K562 (cell line): Measurements from ENCODE around the gene ATAD3B. TPM values are rescaled to one million over a fixed set of nuclear protein-coding genes. Genes with fewer than 3 reads are reported as not detected.

ENCODE experiments used
- ADNP ChIP-seq: fragments of 200-800 bp; sonication (Bioruptor generic); IDR thresholded peaks from 2 replicates; pipeline ENCODE4 v1.6.1; 2016; ENCODE audit warnings: missing genetic modification characterization, missing compliant biosample characterization
- FOXM1 ChIP-seq, 2 experiments: fragments of 450-650 bp in 1 of 2; sonication (generic) in 1 of 2; formaldehyde crosslinking in 1 of 2; IDR thresholded peaks; 2 replicates each; pipeline versions ENCODE4 v1.6.1 to v1.9.0; 2017 to 2022; ENCODE audit warnings: low read depth in 2 of 2, mild to moderate bottlenecking in 2 of 2, missing genetic modification reagents in 1 of 2, moderate library complexity in 1 of 2
- KDM5B ChIP-seq: fragments of 200-600 bp; sonication (generic); IDR thresholded peaks from 2 replicates; pipeline ENCODE4 v1.6.1; 2012; ENCODE audit warnings: low read depth, mild to moderate bottlenecking, moderate library complexity, low read length, control low read depth, inconsistent platforms; ENCODE audit not compliant: insufficient replicate concordance
- RB1 ChIP-seq: fragments of 450-650 bp; IDR thresholded peaks from 2 replicates; pipeline ENCODE4 v1.6.1; 2017; ENCODE audit warnings: low read depth, mild to moderate bottlenecking
- SRF ChIP-seq, 2 experiments: fragments of 250-450, 450-650 bp in 1 of 2; sonication (Bioruptor Pico) in 1 of 2; sonication (generic) in 1 of 2; formaldehyde crosslinking; IDR thresholded peaks; 2 replicates each; pipeline versions ENCODE4 v1.5.0 to v1.5.1; 2020 to 2022; ENCODE audit warnings: mild to moderate bottlenecking in 1 of 2, missing genetic modification reagents in 1 of 2
- U2AF2 ChIP-seq: fragments of 200-400 bp; formaldehyde crosslinking; optimal IDR thresholded peaks from 2 replicates; pipeline ENCODE3; 2017; ENCODE audit warnings: low read depth, mild to moderate bottlenecking, low read length
- ZNF175 ChIP-seq: fragments of 200-800 bp; sonication (Bioruptor generic); IDR thresholded peaks from 2 replicates; pipeline ENCODE4 v1.6.1; 2016; ENCODE audit warnings: low read depth, mild to moderate bottlenecking, missing genetic modification characterization, missing compliant biosample characterization
- ZNF561 ChIP-seq: fragments of 450-650 bp; formaldehyde crosslinking; conservative IDR thresholded peaks from 2 replicates; pipeline ENCODE4 v1.4.0; 2020; ENCODE audit warnings: mild to moderate bottlenecking, moderate library complexity
- polyA plus RNA-seq, 8 experiments: library from polyadenylated mRNA; depleted of rRNA in 4 of 8; stranded (reverse) in 5 of 8; unstranded in 3 of 8; fragments of >200 nt; fragmentation: Nextera tagmentation in 2 of 8; fragmentation: Illumina TruSeq in 1 of 8; extraction: Ambion mirVana in 2 of 8; extraction: Trizol in 1 of 8; gene quantifications; 2 replicates each; pipeline versions ENCODE4 v1.2.1 to v1.2.3, GENCODE V29; 2011 to 2014; ENCODE audit warnings: inconsistent platforms in 1 of 8, missing spikeins in 1 of 8
- total RNA-seq, 7 experiments: library from RNA; depleted of rRNA in 6 of 7; stranded (reverse); fragments of >200 nt in 6 of 7; fragmentation: Illumina TruSeq in 2 of 7; extraction: Trizol in 2 of 7; gene quantifications; 2 replicates each; pipeline versions ENCODE4 v1.2.1 to v1.2.3, GENCODE V29; 2011 to 2021; ENCODE audit warnings: low replicate concordance in 1 of 7
- TF ChIP-seq, protein P1 (sequence below): sonication (generic); formaldehyde crosslinking; IDR thresholded peaks from 2 replicates; pipeline ENCODE4 v1.8.0; 2023; ENCODE audit warnings: mild to moderate bottlenecking, missing genetic modification reagents
- TF ChIP-seq, protein P2 (sequence below): fragments of 450-650 bp; IDR thresholded peaks from 2 replicates; pipeline ENCODE4 v1.6.1; 2017; ENCODE audit warnings: antibody characterized with exemption, mild to moderate bottlenecking
- TF ChIP-seq, protein P3 (sequence below), 2 experiments: IDR thresholded peaks; 2 replicates each; pipeline ENCODE4 v1.6.1; 2012; ENCODE audit warnings: improper control_type of control experiment in 2 of 2, low read depth in 2 of 2, low read length in 2 of 2, borderline replicate concordance in 1 of 2
- TF ChIP-seq, protein P4 (sequence below): fragments of 450-650 bp; IDR thresholded peaks from 2 replicates; pipeline ENCODE4 v1.6.1; 2014; ENCODE audit warnings: low read depth, mild to moderate bottlenecking, moderate library complexity, borderline replicate concordance

ATAD3B gene
- total and polyA plus RNA-seq, 9 of the 15 experiments (the other 6 are each of a cell fraction or from before 2014, with no cell fraction given), result 0.07 to 113 (median 27.7) TPM

DNA sequence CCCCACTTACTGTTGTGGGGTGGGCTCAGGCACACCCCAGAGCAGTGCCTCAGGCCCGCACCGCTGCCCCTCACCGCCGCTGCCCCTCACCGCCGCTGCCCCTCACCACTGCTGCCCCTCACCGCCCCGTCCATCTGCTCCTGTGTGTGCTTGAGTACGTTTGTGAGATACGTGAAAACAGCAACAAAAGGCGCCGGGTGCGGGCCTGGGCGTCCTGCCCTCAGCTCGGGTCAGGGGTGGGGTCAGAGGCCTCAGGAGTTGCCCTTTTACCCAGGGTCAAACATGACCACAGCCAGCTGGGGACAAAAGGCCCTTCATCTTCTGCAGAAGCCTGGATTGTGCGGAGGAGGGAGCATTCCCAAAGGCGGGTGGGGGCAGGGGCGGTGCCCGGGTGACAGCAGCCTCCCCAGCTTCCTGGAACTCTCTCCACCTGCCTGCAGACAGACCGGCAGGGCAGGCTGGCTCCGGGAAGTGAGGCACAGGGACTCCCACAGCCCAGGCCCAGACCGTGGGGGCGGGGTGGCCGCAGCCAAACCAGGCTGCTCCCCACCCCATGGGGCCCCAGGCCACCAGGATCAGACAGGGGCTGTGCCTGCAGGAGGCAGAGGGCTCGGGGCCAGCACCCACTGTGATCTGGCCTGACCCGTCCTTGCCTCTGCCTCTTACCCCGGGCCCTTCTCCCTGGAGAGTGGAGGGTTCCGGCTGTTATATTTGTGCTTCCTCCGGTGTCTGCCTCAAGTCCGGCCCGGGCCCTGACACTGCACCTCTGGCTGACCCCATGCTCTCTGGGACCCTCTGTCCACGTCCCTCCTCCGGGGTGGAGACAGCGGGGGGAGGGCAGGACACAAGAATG is 38.4 kb upstream of the ATAD3B start (continued):
- TF ChIP-seq, protein P1, sequence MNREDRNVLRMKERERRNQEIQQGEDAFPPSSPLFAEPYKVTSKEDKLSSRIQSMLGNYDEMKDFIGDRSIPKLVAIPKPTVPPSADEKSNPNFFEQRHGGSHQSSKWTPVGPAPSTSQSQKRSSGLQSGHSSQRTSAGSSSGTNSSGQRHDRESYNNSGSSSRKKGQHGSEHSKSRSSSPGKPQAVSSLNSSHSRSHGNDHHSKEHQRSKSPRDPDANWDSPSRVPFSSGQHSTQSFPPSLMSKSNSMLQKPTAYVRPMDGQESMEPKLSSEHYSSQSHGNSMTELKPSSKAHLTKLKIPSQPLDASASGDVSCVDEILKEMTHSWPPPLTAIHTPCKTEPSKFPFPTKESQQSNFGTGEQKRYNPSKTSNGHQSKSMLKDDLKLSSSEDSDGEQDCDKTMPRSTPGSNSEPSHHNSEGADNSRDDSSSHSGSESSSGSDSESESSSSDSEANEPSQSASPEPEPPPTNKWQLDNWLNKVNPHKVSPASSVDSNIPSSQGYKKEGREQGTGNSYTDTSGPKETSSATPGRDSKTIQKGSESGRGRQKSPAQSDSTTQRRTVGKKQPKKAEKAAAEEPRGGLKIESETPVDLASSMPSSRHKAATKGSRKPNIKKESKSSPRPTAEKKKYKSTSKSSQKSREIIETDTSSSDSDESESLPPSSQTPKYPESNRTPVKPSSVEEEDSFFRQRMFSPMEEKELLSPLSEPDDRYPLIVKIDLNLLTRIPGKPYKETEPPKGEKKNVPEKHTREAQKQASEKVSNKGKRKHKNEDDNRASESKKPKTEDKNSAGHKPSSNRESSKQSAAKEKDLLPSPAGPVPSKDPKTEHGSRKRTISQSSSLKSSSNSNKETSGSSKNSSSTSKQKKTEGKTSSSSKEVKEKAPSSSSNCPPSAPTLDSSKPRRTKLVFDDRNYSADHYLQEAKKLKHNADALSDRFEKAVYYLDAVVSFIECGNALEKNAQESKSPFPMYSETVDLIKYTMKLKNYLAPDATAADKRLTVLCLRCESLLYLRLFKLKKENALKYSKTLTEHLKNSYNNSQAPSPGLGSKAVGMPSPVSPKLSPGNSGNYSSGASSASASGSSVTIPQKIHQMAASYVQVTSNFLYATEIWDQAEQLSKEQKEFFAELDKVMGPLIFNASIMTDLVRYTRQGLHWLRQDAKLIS (CRISPR knock-in tag), result no peak
- no peak for TF ChIP-seq U2AF2
- TF ChIP-seq KDM5B, result no peak
- peak; percentile 69; the same call in 1 of the 2 replicates for TF ChIP-seq ZNF175 (CRISPR knock-in tag)
- no peak; the same call in 1 of the 2 replicates for TF ChIP-seq ZNF561 (CRISPR knock-in tag)
- TF ChIP-seq, protein P2, sequence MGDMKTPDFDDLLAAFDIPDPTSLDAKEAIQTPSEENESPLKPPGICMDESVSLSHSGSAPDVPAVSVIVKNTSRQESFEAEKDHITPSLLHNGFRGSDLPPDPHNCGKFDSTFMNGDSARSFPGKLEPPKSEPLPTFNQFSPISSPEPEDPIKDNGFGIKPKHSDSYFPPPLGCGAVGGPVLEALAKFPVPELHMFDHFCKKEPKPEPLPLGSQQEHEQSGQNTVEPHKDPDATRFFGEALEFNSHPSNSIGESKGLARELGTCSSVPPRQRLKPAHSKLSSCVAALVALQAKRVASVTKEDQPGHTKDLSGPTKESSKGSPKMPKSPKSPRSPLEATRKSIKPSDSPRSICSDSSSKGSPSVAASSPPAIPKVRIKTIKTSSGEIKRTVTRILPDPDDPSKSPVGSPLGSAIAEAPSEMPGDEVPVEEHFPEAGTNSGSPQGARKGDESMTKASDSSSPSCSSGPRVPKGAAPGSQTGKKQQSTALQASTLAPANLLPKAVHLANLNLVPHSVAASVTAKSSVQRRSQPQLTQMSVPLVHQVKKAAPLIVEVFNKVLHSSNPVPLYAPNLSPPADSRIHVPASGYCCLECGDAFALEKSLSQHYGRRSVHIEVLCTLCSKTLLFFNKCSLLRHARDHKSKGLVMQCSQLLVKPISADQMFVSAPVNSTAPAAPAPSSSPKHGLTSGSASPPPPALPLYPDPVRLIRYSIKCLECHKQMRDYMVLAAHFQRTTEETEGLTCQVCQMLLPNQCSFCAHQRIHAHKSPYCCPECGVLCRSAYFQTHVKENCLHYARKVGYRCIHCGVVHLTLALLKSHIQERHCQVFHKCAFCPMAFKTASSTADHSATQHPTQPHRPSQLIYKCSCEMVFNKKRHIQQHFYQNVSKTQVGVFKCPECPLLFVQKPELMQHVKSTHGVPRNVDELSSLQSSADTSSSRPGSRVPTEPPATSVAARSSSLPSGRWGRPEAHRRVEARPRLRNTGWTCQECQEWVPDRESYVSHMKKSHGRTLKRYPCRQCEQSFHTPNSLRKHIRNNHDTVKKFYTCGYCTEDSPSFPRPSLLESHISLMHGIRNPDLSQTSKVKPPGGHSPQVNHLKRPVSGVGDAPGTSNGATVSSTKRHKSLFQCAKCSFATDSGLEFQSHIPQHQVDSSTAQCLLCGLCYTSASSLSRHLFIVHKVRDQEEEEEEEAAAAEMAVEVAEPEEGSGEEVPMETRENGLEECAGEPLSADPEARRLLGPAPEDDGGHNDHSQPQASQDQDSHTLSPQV, result peak; percentile 69
- TF ChIP-seq, protein P3, sequence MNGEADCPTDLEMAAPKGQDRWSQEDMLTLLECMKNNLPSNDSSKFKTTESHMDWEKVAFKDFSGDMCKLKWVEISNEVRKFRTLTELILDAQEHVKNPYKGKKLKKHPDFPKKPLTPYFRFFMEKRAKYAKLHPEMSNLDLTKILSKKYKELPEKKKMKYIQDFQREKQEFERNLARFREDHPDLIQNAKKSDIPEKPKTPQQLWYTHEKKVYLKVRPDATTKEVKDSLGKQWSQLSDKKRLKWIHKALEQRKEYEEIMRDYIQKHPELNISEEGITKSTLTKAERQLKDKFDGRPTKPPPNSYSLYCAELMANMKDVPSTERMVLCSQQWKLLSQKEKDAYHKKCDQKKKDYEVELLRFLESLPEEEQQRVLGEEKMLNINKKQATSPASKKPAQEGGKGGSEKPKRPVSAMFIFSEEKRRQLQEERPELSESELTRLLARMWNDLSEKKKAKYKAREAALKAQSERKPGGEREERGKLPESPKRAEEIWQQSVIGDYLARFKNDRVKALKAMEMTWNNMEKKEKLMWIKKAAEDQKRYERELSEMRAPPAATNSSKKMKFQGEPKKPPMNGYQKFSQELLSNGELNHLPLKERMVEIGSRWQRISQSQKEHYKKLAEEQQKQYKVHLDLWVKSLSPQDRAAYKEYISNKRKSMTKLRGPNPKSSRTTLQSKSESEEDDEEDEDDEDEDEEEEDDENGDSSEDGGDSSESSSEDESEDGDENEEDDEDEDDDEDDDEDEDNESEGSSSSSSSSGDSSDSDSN (IDR thresholded peaks at IDR 0.05; ENCODE audit: borderline replicate concordance in 1 of 2, low read depth in 2 of 2, low read length in 2 of 2), result 0 out of 4 replicates have a peak, but pooled peaks of 1 of the 2 experiments have one; percentile 56
- TF ChIP-seq SRF (CRISPR knock-in tag; IDR thresholded peaks at IDR 0.05), result no peak; a peak in 1 of 4 replicates
- peak; percentile 59; the same call in 1 of the 2 replicates for TF ChIP-seq RB1
- TF ChIP-seq FOXM1 (IDR thresholded peaks at IDR 0.05; ENCODE audit: low read depth), result no peak
- no peak for TF ChIP-seq FOXM1 (CRISPR knock-in tag; IDR thresholded peaks at IDR 0.05; ENCODE audit: low read depth)
- TF ChIP-seq, protein P4, sequence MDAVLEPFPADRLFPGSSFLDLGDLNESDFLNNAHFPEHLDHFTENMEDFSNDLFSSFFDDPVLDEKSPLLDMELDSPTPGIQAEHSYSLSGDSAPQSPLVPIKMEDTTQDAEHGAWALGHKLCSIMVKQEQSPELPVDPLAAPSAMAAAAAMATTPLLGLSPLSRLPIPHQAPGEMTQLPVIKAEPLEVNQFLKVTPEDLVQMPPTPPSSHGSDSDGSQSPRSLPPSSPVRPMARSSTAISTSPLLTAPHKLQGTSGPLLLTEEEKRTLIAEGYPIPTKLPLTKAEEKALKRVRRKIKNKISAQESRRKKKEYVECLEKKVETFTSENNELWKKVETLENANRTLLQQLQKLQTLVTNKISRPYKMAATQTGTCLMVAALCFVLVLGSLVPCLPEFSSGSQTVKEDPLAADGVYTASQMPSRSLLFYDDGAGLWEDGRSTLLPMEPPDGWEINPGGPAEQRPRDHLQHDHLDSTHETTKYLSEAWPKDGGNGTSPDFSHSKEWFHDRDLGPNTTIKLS, result no peak
- no peak for TF ChIP-seq ADNP (tag)
